IPS-20b (cell line): Measurements from ENCODE around the gene LBX2.

Source experiments
- H3K27ac ChIP-seq: one replicate; pipeline ENCODE4 v1.5.1; 2013; ENCODE audit warnings: low read length
- H3K27me3 ChIP-seq: 2 replicates; pipeline ENCODE4 v1.6.1; 2013; ENCODE audit warnings: mild to moderate bottlenecking, low read length, inconsistent platforms; ENCODE audit not compliant: insufficient read depth
- H3K36me3 ChIP-seq: 2 replicates; pipeline ENCODE4 v1.6.1; 2013; ENCODE audit warnings: low read depth, mild to moderate bottlenecking, inconsistent platforms, low read length, moderate library complexity; ENCODE audit not compliant: insufficient read depth
- H3K4me1 ChIP-seq: 2 replicates; pipeline ENCODE4 v1.6.1; 2013; ENCODE audit warnings: mild to moderate bottlenecking, control low read depth, inconsistent platforms, low read length, moderate library complexity; ENCODE audit not compliant: insufficient read depth
- H3K4me3 ChIP-seq: 2 replicates; pipeline ENCODE4 v1.5.1; 2013; ENCODE audit warnings: mild to moderate bottlenecking, low read length, inconsistent platforms
- H3K9ac ChIP-seq: 2 replicates; pipeline ENCODE4 v1.6.1; 2013; ENCODE audit warnings: low read depth, mild to moderate bottlenecking, inconsistent platforms, low read length, moderate library complexity
- H3K9me3 ChIP-seq: 2 replicates; pipeline ENCODE4 v1.6.1; 2013; ENCODE audit warnings: mild to moderate bottlenecking, low read depth, low read length, inconsistent platforms; ENCODE audit not compliant: insufficient read depth

LBX2 gene

DNA sequence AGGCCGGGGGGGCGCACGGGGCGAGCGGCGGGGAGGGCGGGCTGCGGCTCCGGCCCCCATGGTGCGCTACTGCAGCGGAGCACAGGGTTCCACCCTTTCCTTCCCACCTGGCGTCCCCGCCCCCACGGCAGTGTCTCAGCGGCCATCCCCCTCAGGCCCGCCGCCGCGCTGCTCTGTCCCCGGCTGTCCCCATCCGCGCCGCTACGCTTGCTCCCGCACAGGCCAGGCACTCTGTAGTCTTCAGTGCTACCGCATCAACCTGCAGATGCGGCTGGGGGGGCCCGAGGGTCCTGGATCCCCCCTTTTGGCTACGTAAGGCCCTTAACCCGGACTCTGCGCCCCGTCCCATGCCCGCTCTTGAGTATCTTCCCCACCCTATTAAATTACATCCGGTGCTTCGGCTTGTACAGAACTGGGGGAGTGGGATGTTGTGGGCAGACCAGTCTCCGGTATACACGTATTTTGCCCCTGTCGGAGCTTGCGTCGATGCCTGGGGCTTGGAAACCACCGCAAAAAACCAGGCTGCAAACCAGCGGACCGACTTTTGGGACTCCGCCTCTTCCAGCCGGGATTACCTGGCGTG, 41.8 kb downstream of the LBX2 start:
- peaks cover 10% of the 10 kb centered on the region for H3K4me1 ChIP-seq
- H3K9me3 ChIP-seq = no peaks in the 10 kb centered on the region
- H3K27ac ChIP-seq = peak overlapping the region; percentile 97
- H3K27me3 ChIP-seq = no peaks in the 10 kb centered on the region
- peaks cover 10% of the 10 kb centered on the region for H3K36me3 ChIP-seq
- H3K4me3 ChIP-seq = peak overlapping the region; percentile 95
- peak overlapping the region; percentile 97 for H3K9ac ChIP-seq

DNA sequence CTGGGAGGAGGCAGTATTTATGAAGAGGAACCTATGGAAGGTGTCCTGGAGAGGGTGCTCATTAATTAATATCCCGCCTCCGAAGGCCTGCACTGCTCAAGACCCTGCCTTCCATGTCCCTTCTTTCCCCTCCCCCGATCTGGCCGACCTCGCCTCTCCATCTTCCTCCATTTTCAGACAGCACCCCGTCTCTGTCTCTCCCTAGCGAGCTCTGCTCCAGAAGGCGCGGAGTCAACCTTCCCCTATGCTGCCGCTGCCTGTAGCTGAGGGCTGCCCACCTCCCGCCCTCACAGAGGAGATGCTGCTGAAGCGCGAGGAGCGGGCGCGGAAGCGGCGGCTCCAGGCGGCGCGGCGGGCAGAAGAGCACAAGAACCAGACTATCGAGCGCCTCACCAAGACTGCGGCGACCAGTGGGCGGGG, 42.3 kb downstream of the LBX2 start:
- Histone ChIP-seq H3K4me3 (peak overlapping the region; percentile 95), H3K9ac (peak overlapping the region; percentile 97), H3K9me3 (no peaks in the 10 kb centered on the region), H3K4me1 (peaks cover 10% of the 10 kb centered on the region), H3K27me3 (no peaks in the 10 kb centered on the region), H3K27ac (peak overlapping the region; percentile 18), H3K36me3 (peaks cover 5% of the 10 kb centered on the region; the same call in 1 of the 2 replicates)

DNA sequence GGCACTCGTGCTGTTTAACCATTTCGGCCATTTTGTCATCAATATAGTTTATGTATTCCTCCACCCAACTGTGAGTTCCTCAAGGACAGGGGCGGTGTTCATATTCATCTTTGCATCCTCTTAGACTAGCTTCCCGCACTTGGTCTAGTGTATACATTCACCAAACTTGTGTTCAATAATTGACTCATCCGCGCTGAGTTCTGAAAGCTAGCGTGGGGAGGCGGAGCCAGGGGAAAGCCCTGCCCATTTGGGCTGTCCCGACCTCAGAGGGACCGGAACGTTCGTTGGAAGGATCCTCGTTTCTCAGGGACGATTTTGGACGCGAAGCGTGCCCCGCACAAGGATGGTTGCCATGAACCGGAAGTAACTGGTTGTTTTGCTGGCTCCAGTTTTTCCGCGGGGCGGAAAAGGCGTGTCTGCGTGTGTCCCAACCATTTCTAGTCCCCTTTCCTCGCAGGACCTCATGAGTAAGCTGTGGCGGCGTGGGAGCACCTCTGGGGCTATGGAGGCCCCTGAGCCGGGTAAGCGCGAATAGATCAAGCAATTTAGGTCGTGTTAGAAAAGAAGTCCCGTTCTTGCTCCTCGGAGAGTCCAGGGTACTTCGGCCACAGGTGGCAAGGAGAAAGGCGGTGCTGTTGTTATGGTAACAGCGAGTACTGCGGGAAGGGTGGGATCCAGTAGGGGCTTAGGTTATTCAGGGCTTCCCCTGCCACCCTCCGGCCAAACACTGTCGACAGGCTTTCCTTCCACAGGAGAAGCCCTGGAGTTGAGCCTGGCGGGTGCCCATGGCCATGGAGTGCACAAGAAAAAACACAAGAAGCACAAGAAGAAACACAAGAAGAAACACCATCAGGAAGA, 44.5 kb downstream of the LBX2 start, which contains the start of gene INO80B:
Gene INO80B, plus strand, starts transcription at position 434 of the 858 bp plus-strand sequence. Its CDS starts 30 bp downstream, at position 464.
- Histone ChIP-seq H3K36me3 (no peaks in the 10 kb centered on the region), H3K9ac (peak within 1 kb of the TSS; percentile 66; the same call in 1 of the 2 replicates), H3K27ac (peak within 1 kb of the TSS; percentile 32), H3K27me3 (no peaks in the 10 kb centered on the region), H3K4me1 (peaks cover 10% of the 10 kb centered on the region), H3K4me3 (peak within 1 kb of the TSS; percentile 88), H3K9me3 (no peaks in the 10 kb centered on the region)

DNA sequence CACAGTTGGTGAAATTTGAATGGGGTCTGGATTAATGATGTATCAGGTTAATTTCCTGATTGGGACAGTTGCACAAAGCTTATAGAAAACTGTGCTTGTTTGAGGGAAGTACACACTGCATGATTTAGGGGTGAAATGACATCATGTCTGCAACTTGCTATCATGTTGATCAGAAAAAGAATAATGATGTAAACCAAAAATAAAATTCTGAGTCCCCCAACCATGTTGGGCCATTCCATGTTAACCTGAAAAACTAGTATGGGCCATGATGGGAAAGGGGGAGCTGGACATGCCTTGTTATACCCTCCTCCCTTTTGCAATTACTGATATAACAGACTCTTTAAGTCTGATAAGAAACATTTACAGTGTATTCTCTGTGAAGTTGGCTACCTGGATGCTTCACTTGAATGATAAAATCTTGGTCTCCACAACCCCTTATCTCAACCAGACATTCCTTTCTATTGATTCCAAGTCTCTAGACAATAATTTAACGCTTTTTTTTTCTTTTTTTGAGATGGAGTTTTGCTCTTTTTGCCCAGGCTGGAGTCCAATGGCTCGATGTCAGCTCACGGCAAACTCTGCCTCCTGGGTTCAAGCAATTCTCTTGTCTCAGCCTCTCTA, 48.7 kb downstream of the LBX2 start:
- peaks cover 3% of the 10 kb centered on the region; the same call in 1 of the 2 replicates for H3K4me1 ChIP-seq
- H3K9ac ChIP-seq = no peak overlapping the region
- no peaks in the 10 kb centered on the region for H3K36me3 ChIP-seq
- H3K27ac ChIP-seq = no peak overlapping the region
- no peak overlapping the region for H3K4me3 ChIP-seq
- H3K9me3 ChIP-seq = no peaks in the 10 kb centered on the region
- H3K27me3 ChIP-seq = no peaks in the 10 kb centered on the region

DNA sequence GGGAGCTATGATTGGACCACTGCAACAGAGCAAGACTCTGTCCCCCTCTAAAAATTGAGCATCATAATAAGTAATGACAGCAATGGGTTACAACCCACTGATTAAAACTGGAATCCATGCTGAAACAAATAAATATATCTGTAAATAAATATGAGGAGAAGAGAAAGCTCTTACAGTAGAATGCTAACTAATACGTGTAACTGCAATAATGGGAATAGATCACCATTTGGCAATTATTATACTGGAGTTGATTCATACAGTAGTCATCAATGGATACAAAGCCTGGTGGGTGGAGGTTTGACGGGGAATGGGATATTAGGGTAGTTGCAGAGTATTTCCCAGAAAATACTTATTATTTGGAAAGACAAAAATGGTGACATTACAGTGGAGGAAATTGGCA, 50.6 kb downstream of the LBX2 start:
- Histone ChIP-seq H3K9ac (no peak overlapping the region), H3K4me3 (no peak overlapping the region), H3K27ac (no peak overlapping the region), H3K27me3 (peaks cover 9% of the 10 kb centered on the region; the same call in 1 of the 2 replicates), H3K9me3 (no peaks in the 10 kb centered on the region), H3K36me3 (no peaks in the 10 kb centered on the region), H3K4me1 (no peaks in the 10 kb centered on the region)
